IPS-NIHi11 (cell line): ENCODE results near the gene MAF.
A peak's percentile ranks its signal among the peaks of the same experiment; 100 is the strongest.

Experiments
- DNase-seq: peaks from one replicate; pipeline ENCODE4 v3.0.0; 2012; ENCODE audit warnings: mixed read lengths, low spot score

Gene MAF

GRCh38 chr16:79612207-79612606 is 11.7 kb upstream of the MAF start:
- DNase-seq = no peak

- DNase-seq = no peak
Observed at GRCh38 chr16:79610771-79611170, 10.2 kb upstream of the MAF start.

DNA sequence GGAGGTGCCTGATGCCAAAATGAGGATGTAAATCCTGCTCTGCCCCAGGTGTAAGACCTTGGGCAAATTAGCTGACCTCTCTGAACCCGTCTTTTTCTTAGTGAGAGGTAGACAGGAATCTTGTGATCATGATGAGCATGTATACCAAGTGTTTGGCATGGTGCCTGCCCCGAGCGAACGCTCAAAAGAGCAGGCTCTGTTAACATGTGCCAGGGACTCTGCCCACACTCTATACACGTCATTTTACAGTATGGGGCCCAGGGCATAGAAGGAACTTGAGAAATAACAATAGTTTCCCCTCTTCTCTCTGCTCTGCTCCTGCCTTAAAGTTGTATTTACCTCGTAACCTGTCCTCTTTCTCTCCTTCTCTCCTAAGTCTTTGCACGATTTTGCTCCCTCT is 9.3 kb upstream of the MAF start:
- no peak for DNase-seq

- DNase-seq = no peak
Observed at GRCh38 chr16:79608976-79609375, 8.4 kb upstream of the MAF start.

- DNase-seq = no peak
Observed at GRCh38 chr16:79607587-79607986, 7.0 kb upstream of the MAF start.

DNA sequence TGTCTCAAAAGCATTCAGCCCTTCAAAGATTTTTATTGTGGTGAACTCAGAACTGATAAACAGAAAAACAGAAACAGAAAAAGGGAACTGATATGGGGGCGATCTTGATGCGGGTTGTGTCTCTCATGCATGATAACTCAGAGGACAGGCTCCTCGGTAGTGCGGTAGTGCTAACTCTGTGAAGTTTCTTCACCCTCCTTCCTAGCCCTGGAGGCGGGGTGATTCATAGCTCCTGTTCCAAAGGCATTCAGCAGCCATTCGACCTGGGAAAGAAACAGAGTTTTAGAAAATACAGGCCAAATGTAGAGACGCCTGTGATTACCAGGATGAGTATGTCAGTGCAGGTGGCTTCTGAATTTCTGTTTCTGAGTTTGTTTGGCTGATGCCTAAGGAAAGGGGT is 5.5 kb upstream of the MAF start:
- peak; percentile 32 for DNase-seq

DNA sequence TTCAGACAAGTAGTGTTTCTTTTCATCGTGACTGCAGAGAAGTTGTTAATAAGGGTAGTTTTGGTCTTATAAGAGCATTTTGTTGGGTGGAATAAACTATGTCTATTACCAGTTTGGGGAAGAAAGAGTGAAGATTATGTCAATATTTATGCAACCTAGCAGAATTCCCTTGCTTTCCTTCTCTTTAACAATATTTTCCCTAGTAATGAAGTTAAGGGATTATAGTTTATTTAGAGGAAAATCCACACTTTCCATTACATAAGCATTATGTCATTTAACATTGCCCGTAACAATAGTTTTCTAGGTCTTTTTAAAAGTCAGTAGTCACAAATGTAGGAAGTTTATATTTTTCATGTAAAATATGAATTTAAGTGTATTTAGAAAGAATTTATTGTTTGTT is 2.5 kb upstream of the MAF start:
- no peak for DNase-seq

DNA sequence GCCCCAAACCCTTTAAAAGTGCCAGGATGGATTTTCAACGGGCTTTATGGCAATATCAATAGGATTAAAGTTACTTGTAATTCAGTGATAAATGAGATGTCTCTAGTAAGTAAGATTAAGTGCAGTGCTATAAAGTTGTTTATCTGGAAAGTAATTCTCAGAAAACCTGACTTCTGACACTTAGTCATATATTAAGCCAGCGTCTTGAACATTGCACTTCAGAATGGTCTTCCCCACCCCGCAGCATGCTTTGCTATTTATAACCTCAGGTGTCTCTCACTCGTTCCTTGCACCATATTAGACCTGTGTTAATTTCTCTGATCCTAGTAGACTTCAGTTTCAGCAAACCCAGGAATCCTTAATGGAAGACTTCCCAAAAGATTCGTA is 2.1 kb upstream of the MAF start:
- no peak for DNase-seq

- DNase-seq = peak; percentile 50
Observed at GRCh38 chr16:79601931-79602627, 1.5 kb upstream of the MAF start.

DNA sequence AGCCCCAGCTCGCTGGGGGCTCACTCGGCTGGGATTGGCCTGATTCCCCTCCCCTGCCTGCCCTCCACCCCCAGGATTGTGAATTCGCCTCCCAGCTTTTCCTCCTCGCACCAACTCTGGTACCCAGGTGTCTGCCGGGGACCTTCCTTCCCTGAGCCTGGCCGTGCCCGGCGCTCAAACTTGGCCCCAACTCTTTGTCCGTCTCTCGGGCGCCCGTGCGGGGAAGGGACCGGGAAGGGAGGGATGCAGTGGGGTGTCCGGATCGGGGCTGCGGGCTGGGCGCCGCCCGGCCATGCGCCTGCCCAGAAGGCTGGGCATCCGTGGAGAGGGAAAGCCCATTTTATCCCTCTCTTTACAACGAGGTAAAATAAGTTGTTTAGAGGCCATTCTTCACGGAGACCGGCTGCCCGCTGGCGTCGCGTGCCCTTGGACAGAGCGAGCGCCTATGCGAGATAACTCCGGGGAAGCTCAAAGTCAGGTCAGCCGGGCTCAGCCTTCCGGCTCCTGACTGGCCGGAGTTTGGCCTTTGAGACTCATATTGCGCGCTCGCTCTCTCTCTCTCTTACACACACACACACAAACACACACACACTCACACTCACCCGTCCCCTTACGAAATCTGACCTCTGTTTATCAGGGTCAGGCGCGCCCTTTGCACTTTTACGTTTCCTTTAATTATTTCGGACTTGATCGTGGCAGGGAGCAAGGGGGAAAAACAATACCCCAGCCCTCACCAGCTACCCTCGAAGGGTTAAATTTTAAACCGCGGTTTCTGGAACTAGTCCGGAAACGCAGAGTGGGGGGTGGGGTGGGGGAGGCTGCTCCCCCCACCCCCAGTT is 774 bp upstream of the MAF start:
- DNase-seq = peak; percentile 33

GRCh38 chr16:79599837-79600637 is 500 bp downstream of the MAF start:
- peak; percentile 67 for DNase-seq

- DNase-seq = peak; percentile 49
Observed at GRCh38 chr16:79599256-79599836, 1.2 kb downstream of the MAF start.

GRCh38 chr16:79598348-79599181 is 2.0 kb downstream of the MAF start:
- DNase-seq = peak; percentile 41

GRCh38 chr16:79598063-79598347 is 2.5 kb downstream of the MAF start:
- no peak for DNase-seq

GRCh38 chr16:79597277-79598062 is 3.1 kb downstream of the MAF start:
- no peak for DNase-seq

GRCh38 chr16:79595931-79596450 is 4.5 kb downstream of the MAF start:
- no peak for DNase-seq

DNA sequence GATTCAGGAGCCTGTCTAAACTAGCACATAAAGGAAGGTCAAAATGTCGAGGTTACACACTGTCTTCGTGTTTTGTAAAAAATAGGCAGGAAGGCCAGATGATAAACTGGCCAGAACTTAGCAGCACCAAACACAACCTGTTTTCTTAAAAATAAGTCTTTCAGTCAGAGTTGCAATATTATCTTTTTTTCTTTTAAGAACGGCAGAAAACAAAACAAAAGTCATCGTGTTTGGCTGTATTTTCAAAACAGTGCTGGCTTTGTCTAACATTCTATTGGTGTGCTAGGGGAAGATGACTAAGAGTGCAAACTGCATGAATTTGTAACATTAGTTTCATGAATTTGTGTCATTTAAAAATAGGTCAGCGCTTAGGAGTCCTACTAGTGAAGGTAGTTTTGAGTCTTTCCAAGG is 5.3 kb downstream of the MAF start:
- DNase-seq = no peak

GRCh38 chr16:79593754-79594153 is 6.8 kb downstream of the MAF start:
- DNase-seq = no peak

DNA sequence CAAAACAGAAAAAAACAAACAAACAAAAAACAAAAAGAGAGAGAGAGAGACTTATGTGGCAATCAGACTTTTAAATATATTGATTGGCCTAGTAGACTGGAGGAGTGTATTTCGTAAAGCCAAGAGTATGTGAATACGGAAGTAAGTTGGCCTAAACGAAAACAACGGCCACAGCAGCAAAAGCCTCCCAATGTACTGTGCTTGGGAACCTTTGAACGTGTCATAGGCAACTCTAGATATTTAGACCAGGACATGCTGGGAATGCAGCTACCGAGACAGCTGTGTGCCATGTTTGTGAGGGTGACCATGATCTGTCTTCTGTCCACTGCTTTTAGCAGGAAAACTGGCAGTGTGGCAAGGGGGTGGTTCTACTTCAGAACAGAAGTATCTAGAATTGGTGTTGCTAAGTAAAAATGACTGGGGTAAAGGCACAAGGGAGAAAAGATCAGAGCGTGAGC is 7.4 kb downstream of the MAF start:
- DNase-seq = no peak

DNA sequence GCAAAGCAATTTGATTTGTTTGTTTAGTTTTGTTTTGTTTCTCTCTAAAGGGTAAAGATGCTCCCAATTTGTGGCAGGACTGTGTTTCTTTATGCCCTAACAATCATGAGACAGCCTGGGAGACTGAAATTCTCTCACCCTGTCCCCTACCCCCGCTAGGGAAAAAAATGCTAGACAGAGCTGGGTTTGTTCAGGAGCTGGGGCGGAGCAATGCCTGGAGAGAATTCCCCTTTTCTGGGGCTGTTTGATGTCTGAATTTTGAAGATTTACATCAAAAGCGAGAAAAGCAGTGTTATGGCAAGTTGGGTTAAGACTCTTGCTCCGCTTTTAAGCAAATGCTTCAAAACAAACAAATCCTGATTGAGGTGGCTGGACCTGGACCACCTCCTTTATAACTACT is 8.4 kb downstream of the MAF start:
- DNase-seq = no peak
